Skeletal muscle tissue (tissue), 4 donors: ENCODE measurements around the gene SH2D4B. TPM values are rescaled to one million over a fixed set of nuclear protein-coding genes. Genes with fewer than 3 reads are reported as not detected.

Source experiments
- H3K27ac ChIP-seq: one replicate; pipeline ENCODE4 v1.7.0; 2013; ENCODE audit warnings: mild to moderate bottlenecking, low read depth, low read length, inconsistent platforms
- H3K27me3 ChIP-seq, 3 donors: one replicate each; pipeline ENCODE4 v1.7.0; 2013; ENCODE audit warnings: low read length in 3 of 3; ENCODE audit not compliant: control insufficient read depth in 3 of 3, insufficient read depth in 3 of 3
- H3K36me3 ChIP-seq, 3 donors: one replicate each; pipeline ENCODE4 v1.7.0; 2013; ENCODE audit warnings: low read length in 3 of 3; ENCODE audit not compliant: control insufficient read depth in 3 of 3, insufficient read depth in 3 of 3
- H3K4me1 ChIP-seq, 3 donors: one replicate each; pipeline ENCODE4 v1.7.0; 2013; ENCODE audit warnings: low read length in 3 of 3, mild to moderate bottlenecking in 3 of 3; ENCODE audit not compliant: control insufficient read depth in 3 of 3, insufficient read depth in 3 of 3
- H3K4me3 ChIP-seq, 3 donors: one replicate each; pipeline ENCODE4 v1.7.0; 2013; ENCODE audit warnings: low read length in 3 of 3
- H3K9ac ChIP-seq, 3 donors: one replicate each; pipeline ENCODE4 v1.7.0; 2013; ENCODE audit warnings: low read length in 3 of 3, mild to moderate bottlenecking in 3 of 3, moderate library complexity in 2 of 3, low read depth in 1 of 3
- H3K9me3 ChIP-seq, 3 donors: one replicate each; pipeline ENCODE4 v1.7.0; 2013; ENCODE audit warnings: low read length in 3 of 3; ENCODE audit not compliant: control insufficient read depth in 3 of 3
- total RNA-seq: library from RNA; depleted of rRNA; stranded (reverse); fragments of >200 nt; gene quantifications from one replicate; pipeline ENCODE4 v1.2.3, GENCODE V29; 2014
- donor health status: Osteomylitis.

Gene SH2D4B
- total RNA-seq, 1 donor from 2014 or later = under 0.01 TPM

DNA sequence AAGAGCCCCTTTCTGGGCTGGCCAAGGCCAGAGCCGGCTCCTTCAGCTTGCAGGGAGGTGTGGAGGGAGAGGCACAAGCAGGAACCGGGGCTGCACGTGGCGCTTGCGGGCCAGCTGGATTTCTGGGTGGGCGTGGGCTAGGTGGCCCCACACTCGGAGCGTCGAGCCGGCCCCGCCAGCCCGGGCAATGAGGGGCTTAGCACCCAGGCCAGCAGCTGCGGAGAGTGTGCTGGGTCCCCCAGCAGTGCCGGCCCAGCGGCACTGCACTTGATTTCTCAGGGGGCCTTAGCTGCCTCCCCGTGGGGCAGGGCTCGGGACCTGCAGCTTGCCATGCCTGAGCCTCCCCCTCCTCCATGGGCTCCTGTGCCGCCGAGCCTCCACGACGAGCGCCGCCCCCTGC lies 48.1 kb downstream of the SH2D4B start:
- no peak overlapping the region for H3K4me3 ChIP-seq
- no peaks in the 10 kb centered on the region for H3K4me1 ChIP-seq
- no peak overlapping the region for H3K27ac ChIP-seq
- H3K9me3 ChIP-seq = no peaks in the 10 kb centered on the region
- H3K36me3 ChIP-seq = no peaks in the 10 kb centered on the region
- H3K27me3 ChIP-seq = peaks cover 0 to 5% (median 0%) of the 10 kb centered on the region in 3 donors
- no peak overlapping the region for H3K9ac ChIP-seq

DNA sequence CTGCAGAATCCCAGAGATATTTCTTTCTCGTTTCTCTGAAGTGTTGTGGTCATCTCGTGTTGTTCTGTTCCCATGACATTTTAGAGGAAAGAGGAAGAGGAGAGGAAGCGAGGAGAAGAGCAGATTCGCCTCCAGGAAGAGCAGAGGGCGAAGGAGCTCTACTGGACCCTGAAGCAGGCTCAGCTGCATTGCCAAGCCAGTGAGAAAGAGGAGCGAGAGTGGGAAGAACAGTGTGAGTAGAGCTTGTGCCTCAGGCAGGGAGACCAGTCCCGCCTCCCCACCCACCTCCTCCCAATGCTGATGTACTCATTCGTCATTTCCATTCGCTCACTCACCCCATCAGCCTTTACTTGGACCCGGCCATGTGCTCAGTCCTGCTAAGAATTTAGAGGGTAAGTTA lies 50.8 kb downstream of the SH2D4B start:
- no peak overlapping the region for H3K4me3 ChIP-seq
- H3K36me3 ChIP-seq = no peaks in the 10 kb centered on the region
- no peaks in the 10 kb centered on the region for H3K9me3 ChIP-seq
- H3K27ac ChIP-seq = no peak overlapping the region
- no peak overlapping the region for H3K9ac ChIP-seq
- H3K4me1 ChIP-seq = no peaks in the 10 kb centered on the region
- H3K27me3 ChIP-seq = peaks cover 0 to 5% (median 0%) of the 10 kb centered on the region in 3 donors

DNA sequence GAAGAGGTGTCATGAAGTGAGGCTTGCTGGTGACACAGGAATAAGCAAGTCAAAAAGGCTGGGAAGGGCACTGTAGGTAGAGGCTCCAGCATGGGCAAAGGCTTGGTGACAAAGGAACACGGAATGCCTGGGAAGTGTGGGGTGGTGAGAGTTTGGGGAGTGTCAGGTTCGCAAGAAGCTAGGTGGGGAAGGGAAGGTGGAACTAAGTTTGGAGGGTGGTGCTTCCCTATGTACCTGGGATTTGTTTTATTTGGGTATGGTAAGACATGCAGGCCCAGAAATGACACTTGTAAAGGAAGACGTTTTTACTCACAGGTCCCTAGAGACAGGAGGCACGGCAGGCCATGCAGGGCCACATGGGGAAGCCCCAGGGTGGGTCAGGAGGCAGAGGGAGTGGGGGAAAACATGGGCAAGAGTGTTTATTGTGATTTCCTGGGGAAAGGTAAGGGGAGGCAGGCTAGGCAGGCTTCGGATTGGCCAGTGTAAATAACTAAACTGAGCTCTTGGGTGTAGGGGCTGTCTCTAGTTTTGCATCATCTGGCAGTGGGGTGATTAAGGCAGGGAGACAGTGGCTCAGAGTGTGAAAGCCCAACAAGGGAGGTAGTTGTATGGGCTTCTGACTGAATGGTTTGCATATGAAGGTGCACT lies 52.1 kb downstream of the SH2D4B start:
- Histone ChIP-seq H3K27ac (no peak overlapping the region), H3K27me3 (peaks cover 0 to 3% (median 0%) of the 10 kb centered on the region in 3 donors), H3K4me3 (no peak overlapping the region), H3K4me1 (no peaks in the 10 kb centered on the region), H3K9me3 (no peaks in the 10 kb centered on the region), H3K9ac (no peak overlapping the region), H3K36me3 (no peaks in the 10 kb centered on the region)

DNA sequence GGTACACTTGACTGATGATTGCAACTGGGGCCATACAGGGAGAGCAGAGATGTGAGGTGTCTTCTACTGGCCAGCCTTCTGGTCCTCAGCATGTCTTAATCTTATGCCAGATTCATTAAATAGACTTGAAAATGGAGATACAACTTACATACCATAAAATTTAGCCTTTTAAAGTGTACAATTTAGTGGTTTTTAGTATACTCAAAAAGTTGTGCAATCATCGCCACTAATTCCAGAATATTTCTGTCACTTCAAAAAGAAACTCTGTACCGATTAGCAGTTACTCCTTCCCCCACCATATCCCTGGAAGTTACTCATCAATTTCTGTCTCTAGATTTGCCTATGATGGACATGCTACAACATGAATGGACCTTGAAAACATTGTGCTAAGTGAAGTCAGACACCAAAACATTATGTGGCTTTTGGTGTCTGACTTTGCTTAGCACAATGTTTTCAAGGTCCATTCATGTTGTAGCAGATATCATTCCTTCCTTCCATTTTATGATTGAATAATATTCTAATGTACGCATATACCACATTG lies 53.0 kb downstream of the SH2D4B start:
- Histone ChIP-seq H3K9ac (no peak overlapping the region), H3K9me3 (no peaks in the 10 kb centered on the region)

DNA sequence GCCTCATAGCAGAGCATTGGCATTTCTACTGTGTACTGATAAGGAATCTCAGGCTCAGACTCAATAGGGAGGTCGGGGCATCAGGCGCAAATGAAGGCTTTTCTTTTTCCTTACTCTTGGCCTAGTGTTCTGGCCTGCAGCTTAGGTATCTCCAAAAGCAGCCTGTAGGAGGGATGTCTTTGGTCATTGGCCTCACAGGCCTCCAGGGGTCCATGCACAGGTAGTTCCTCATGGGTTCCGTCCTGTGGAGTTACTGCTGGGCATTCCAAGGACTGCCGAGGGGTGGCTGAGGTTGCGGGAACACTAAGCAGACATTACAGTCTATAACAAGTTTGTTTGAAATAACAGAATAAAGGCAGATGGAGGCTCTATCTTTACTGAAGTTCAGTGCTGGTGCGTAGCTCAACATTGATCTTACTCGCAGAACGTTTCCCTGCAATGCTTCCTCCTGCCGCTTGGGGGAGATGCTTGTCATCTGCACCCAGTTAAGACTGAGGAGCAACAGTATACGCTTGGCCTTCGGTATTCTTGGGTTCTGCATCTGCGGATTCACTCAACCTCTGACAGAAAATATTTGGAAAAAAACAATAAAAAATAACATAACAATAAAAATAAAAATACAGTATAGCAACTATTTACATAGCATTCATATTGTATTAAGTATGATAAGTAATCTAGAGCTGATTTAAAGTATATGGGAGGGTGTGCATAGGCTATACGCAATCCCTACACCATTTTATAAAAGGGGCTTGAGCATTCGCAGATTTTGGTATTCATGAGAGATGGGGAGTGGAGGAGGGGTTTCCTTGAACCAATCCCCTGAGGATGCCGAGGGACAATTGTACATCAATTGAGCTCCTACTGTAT lies 58.9 kb downstream of the SH2D4B start:
- Histone ChIP-seq H3K4me1 (no peaks in the 10 kb centered on the region), H3K27me3 (peaks cover 0 to 4% (median 0%) of the 10 kb centered on the region in 3 donors), H3K36me3 (no peaks in the 10 kb centered on the region), H3K27ac (no peak overlapping the region), H3K4me3 (no peak overlapping the region), H3K9ac (no peak overlapping the region), H3K9me3 (no peaks in the 10 kb centered on the region)

More for the DNA sequence above, 53.0 kb downstream of the SH2D4B start:
- no peak overlapping the region for H3K4me3 ChIP-seq
- H3K27me3 ChIP-seq = peaks cover 0 to 3% (median 0%) of the 10 kb centered on the region in 3 donors
- no peaks in the 10 kb centered on the region for H3K4me1 ChIP-seq
- no peaks in the 10 kb centered on the region for H3K36me3 ChIP-seq
- H3K27ac ChIP-seq = no peak overlapping the region

DNA sequence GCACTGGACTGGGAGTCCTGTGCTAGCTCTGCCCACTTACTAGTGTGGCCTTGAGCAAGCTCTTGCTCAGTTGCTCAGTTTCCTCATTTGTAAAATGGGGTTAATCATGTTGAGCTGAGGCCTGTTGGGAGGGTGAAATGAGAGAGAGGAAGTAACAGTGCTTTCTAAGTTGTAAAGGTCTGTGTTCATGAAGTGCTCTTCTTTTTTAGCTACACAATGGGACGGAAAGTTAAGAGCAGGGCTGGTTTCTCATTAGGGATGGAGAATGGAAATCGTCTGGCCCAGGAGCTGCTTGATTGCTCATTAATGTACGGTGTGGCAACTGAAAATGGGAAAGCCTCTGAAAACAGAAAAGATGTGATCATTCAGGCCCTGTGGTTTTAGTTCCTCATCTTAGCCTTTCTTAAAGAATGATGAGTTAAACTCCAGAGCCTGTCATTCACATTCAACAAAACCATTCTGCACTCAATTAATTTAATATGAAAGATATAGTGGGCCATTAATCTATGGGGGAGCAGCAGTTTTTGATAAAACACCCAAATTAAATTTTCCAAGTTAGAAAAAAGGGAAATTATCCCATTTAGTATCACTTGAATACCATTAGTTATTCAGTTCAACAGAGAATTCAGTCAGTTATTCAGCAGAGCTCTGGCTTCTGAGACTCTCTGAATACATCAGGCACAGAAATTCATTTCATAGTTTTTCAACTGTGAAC lies 60.5 kb downstream of the SH2D4B start:
- Histone ChIP-seq H3K27me3 (peaks cover 0 to 4% (median 0%) of the 10 kb centered on the region in 3 donors), H3K4me1 (no peaks in the 10 kb centered on the region), H3K27ac (no peak overlapping the region), H3K4me3 (no peak overlapping the region), H3K36me3 (no peaks in the 10 kb centered on the region), H3K9me3 (no peaks in the 10 kb centered on the region), H3K9ac (no peak overlapping the region)

DNA sequence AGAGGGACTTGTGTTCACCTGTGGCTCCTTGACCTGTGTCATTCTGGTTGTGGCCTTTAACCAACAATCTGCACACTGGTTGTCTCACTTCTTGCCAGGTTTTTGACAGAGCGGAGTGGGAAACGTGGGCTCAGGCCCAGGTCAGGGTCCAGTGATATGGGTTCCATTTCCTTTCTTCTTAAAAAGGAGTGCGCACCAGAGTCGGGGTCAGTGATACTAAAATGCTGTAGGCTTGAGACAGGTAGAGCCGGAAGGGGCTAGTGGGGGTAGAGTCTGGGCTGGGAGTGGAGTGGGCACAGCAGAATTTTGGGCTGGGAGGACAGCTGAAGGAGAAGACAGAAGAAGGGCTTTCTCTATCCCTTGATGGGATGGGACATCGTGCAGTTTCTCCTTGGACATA lies 61.2 kb downstream of the SH2D4B start:
- no peaks in the 10 kb centered on the region for H3K4me1 ChIP-seq
- no peak overlapping the region for H3K27ac ChIP-seq
- H3K36me3 ChIP-seq = no peaks in the 10 kb centered on the region
- no peak overlapping the region for H3K4me3 ChIP-seq
- no peaks in the 10 kb centered on the region for H3K9me3 ChIP-seq
- no peak overlapping the region for H3K9ac ChIP-seq
- peaks cover 0 to 4% (median 0%) of the 10 kb centered on the region in 3 donors for H3K27me3 ChIP-seq

DNA sequence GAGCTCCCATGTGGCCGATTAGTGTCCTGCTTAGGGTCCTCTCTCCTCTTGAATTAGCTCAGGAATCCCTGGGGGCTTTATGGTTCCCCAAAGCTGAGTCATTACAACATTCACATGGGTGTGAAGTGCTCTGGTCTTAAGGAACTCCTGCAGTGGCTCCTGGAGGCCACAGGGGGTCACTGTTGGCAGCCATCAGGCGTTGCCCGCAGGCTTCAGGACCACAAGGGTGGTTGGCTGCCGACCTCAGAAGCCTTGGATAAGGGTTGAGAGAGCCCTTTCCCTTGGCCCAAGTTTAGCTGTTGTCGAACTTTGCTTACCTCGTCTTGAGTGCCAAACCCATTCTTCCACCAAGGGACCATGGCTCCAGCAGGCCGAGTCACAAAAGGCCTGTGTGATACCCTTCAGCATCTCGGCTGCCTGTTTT lies 61.7 kb downstream of the SH2D4B start:
- no peaks in the 10 kb centered on the region for H3K36me3 ChIP-seq
- no peak overlapping the region for H3K27ac ChIP-seq
- H3K4me1 ChIP-seq = no peaks in the 10 kb centered on the region
- no peaks in the 10 kb centered on the region for H3K9me3 ChIP-seq
- H3K27me3 ChIP-seq = peaks cover 0 to 4% (median 0%) of the 10 kb centered on the region in 3 donors
- no peak overlapping the region for H3K9ac ChIP-seq
- H3K4me3 ChIP-seq = no peak overlapping the region

DNA sequence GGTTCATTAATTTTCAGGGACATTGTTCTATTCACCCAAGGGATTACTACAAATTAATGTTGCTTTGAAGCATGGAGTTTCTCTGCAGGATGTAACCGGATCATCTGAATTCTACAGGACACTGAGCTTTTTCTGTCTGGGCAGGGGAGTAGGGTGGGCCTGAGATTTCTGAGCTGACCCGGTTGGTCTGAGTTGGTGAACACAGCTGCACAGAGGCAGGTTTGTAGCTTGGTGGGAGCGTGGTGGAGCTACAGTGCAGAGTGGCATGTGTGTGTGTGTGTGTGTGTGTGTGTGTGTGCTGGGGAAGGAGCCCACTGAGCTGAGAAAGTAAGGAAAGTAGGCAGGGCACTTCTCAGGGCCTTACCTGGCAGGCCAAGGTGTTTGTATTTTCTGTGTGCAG lies 62.6 kb downstream of the SH2D4B start:
- Histone ChIP-seq H3K27me3 (peaks cover 0 to 4% (median 0%) of the 10 kb centered on the region in 3 donors), H3K4me3 (no peak overlapping the region), H3K4me1 (no peaks in the 10 kb centered on the region), H3K9me3 (no peaks in the 10 kb centered on the region), H3K27ac (no peak overlapping the region), H3K9ac (no peak overlapping the region), H3K36me3 (no peaks in the 10 kb centered on the region)
